ENCODE measurements around the gene GFRA1.

GFRA1 gene, protein sequence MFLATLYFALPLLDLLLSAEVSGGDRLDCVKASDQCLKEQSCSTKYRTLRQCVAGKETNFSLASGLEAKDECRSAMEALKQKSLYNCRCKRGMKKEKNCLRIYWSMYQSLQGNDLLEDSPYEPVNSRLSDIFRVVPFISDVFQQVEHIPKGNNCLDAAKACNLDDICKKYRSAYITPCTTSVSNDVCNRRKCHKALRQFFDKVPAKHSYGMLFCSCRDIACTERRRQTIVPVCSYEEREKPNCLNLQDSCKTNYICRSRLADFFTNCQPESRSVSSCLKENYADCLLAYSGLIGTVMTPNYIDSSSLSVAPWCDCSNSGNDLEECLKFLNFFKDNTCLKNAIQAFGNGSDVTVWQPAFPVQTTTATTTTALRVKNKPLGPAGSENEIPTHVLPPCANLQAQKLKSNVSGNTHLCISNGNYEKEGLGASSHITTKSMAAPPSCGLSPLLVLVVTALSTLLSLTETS

DNA sequence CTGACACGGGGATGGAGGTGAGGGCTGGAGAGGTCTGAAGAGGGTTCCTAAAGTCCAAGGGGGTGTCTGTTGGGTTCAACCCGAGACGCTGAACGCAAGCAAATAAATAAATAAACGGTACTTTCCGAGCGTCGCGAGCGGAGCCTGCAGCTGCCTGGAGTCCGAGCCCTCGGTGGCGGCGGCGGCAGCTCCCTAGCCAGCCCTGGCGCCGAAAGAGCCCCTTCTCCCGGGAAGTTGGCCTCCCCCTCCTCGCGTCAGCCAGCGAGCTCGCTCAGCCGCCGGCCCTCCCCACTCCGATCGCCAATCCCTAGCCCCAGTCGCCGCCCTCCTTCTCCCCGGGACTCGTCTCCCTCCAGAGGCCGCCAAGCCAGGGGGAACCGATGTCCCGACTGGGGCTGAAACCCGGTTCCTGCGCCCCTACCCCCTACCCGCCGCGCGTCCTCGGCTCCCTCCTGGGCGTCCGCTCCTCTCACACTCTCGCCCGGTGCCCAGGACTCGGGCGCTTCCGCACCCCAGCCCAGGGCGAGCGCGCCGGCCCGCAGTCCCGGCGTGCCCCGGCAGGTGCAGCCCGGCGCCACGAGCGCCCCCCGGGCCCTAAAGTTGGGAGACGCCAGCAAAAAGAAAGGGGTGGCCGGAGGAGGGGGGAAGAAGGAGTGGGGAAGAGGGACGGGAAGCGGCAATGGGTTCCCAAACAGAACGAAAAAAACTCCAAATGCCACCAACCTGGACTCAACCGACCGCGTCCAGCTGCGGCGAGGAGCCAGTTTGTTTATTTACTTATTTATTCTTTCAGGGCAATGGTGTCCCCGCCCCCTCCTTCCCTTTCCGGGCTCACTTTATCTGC lies at the start of gene GFRA1:
TSS of gene GFRA1 (minus strand) at position 767 of the 844 bp plus-strand sequence. CDS start 1,177 bp downstream, outside the sequence.
- in situ Hi-C loops (cut with MboI; ENCODE audit: low sequenced_read_pairs, unreplicated experiment), result no loop called here
- TF ChIP-seq, protein P1, sequence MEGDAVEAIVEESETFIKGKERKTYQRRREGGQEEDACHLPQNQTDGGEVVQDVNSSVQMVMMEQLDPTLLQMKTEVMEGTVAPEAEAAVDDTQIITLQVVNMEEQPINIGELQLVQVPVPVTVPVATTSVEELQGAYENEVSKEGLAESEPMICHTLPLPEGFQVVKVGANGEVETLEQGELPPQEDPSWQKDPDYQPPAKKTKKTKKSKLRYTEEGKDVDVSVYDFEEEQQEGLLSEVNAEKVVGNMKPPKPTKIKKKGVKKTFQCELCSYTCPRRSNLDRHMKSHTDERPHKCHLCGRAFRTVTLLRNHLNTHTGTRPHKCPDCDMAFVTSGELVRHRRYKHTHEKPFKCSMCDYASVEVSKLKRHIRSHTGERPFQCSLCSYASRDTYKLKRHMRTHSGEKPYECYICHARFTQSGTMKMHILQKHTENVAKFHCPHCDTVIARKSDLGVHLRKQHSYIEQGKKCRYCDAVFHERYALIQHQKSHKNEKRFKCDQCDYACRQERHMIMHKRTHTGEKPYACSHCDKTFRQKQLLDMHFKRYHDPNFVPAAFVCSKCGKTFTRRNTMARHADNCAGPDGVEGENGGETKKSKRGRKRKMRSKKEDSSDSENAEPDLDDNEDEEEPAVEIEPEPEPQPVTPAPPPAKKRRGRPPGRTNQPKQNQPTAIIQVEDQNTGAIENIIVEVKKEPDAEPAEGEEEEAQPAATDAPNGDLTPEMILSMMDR (IDR thresholded peaks at IDR 0.05; ENCODE audit: borderline replicate concordance, control extremely low read depth, extremely low read depth, insufficient read depth, missing control alignments), result no peak
- DNase-seq (ENCODE audit: low spot score), result peak; percentile 49

DNA sequence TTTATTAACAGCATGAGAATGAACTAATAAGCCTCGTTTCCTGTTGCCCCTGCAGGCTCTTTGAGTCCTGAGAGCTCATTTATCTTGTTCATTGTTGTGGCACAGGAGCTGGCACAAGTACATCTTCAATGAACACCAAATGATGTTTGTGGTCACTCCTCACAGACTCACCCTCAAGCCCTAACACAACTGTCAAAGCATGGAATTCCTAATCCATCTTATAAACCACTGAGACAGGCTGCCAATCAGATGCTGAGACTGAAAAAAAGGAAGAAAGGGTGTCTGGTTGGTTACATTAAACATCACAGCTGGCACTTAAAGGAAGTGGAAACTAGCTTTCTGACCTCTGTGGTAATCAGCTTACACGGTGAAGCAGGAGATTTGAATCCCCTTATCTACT lies 43.5 kb upstream of the GFRA1 start:
- in situ Hi-C loops (cut with MboI; ENCODE audit: low sequenced_read_pairs, unreplicated experiment), result no loop called here
- DNase-seq (ENCODE audit: low spot score), result no peak

DNA sequence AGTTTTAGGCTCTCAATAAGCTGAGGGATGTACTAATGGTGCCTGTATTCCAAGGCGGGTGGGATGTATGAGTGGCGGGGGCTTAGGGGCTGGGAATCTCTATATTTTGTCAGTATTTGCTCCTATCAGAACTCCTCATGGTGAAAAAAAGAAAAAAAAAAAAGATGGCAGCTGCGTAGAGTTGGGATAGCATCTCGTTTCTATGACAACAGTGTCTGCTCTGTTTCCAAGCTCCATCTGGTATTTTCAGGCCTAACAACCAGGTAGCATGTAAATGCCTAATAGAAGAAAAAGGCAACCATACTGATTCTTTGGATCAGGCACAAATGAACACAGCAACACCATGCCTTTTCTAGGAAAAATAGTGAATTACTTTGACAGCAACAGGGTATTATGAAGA lies 39.5 kb upstream of the GFRA1 start:
- in situ Hi-C loops (cut with MboI; ENCODE audit: low sequenced_read_pairs, unreplicated experiment), result no loop called here

More for the DNA sequence above, 43.5 kb upstream of the GFRA1 start:
- TF ChIP-seq, protein P1 (IDR thresholded peaks at IDR 0.05; ENCODE audit: borderline replicate concordance, control extremely low read depth, extremely low read depth, insufficient read depth, missing control alignments), result no peak

GRCh38 chr10:116311706-116312490 lies 38.9 kb upstream of the GFRA1 start:
- in situ Hi-C loops (cut with MboI; ENCODE audit: low sequenced_read_pairs, unreplicated experiment), result no loop called here
- no peak for DNase-seq (ENCODE audit: low spot score)
- TF ChIP-seq, protein P1 (IDR thresholded peaks at IDR 0.05; ENCODE audit: borderline replicate concordance, control extremely low read depth, extremely low read depth, insufficient read depth, missing control alignments), result no peak

More for the DNA sequence above, 39.5 kb upstream of the GFRA1 start:
- TF ChIP-seq, protein P1 (IDR thresholded peaks at IDR 0.05; ENCODE audit: borderline replicate concordance, control extremely low read depth, extremely low read depth, insufficient read depth, missing control alignments), result no peak
- no peak for DNase-seq (ENCODE audit: low spot score)

DNA sequence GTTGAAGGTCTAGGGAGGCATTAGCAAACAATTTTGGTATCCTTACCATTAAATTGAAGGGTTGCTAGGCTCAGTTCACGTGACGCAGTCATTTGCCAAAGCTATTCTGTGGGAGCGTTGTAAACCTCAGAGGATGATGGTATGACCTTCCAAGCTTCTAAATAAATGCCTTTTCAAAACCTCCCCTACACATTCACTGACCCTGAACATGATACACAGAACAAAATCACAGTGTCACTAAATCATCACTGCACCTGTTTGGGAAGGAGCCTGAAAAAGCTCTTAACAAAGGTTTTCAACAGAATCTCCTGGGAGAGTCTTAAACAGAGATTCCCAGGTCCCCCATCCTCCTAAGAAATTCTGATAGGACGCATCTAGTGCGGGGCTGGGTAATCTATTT lies 38.0 kb upstream of the GFRA1 start:
- TF ChIP-seq, protein P1 (IDR thresholded peaks at IDR 0.05; ENCODE audit: borderline replicate concordance, control extremely low read depth, extremely low read depth, insufficient read depth, missing control alignments), result no peak
- no peak for DNase-seq (ENCODE audit: low spot score)
- in situ Hi-C loops (cut with MboI; ENCODE audit: low sequenced_read_pairs, unreplicated experiment), result no loop called here

DNA sequence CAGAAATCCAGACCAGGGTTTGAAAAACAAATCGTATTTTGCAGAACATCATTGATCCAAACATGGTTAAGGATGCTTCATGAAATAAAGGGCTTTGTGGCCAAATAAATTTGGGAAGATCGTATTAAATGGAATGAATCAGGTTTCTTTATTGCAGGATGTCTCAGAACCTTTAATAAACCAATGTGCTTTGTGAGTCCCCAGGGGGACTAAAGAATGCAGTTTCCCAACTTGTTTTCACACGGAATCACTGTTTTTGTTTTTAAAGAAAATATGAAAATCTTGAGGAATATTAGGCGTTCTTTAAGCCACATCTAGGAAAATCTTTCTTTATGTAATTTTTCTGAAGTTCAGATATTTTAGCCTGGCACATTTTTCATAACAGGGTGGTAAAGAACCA lies 34.4 kb upstream of the GFRA1 start:
- in situ Hi-C loops (cut with MboI; ENCODE audit: low sequenced_read_pairs, unreplicated experiment), result no loop called here
- no peak for DNase-seq (ENCODE audit: low spot score)
- TF ChIP-seq, protein P1 (IDR thresholded peaks at IDR 0.05; ENCODE audit: borderline replicate concordance, control extremely low read depth, extremely low read depth, insufficient read depth, missing control alignments), result no peak

Data from GM13976 (cell line).